Measurements from ENCODE around the gene DAB2IP.

DAB2IP gene

GRCh38 chr9:121782514-121783110 lies 131.2 kb downstream of the DAB2IP start:
- H3K9me2 ChIP-seq (replicated peaks; ENCODE audit: control insufficient read depth, low read length): no peaks in the 10 kb centered on the region
- H3K36me3 ChIP-seq (ENCODE audit: control insufficient read depth, low read length): no peaks in the 10 kb centered on the region
- no peak overlapping the region for H3K4me3 ChIP-seq (ENCODE audit: low read length)
- no peaks in the 10 kb centered on the region for H3K27me3 ChIP-seq (ENCODE audit: control insufficient read depth, low read length)
- H3K4me2 ChIP-seq (ENCODE audit: low read length): no peak overlapping the region
- 0 out of 2 replicates have a peak, but pooled peaks cover 4% of the 10 kb centered on the region for H3K9me3 ChIP-seq (ENCODE audit: control insufficient read depth, insufficient read depth, low read length)
- TF ChIP-seq CTCF (IDR thresholded peaks at IDR 0.05; ENCODE audit: low read depth, low read length, poor library complexity, severe bottlenecking) (no peak), EZH2phosphoT487 (IDR thresholded peaks at IDR 0.05; ENCODE audit: borderline replicate concordance, low read length) (no peak)
- H3K79me2 ChIP-seq (ENCODE audit: control insufficient read depth, low read length): no peaks in the 10 kb centered on the region
- no peaks in the 10 kb centered on the region for H4K20me1 ChIP-seq (ENCODE audit: control insufficient read depth, insufficient read depth, low read depth, low read length)
- H3F3A ChIP-seq (ENCODE audit: control insufficient read depth, insufficient read depth): no peaks in the 10 kb centered on the region
- H3K4me1 ChIP-seq (ENCODE audit: control insufficient read depth, low read length): peaks cover 6% of the 10 kb centered on the region; the same call in 1 of the 2 replicates
- no peak overlapping the region for H3K27ac ChIP-seq (ENCODE audit: low read depth, low read length)

GRCh38 chr9:121783111-121783510 lies 131.7 kb downstream of the DAB2IP start:
- no peaks in the 10 kb centered on the region for H3F3A ChIP-seq (ENCODE audit: control insufficient read depth, insufficient read depth)
- TF ChIP-seq EZH2phosphoT487 (IDR thresholded peaks at IDR 0.05; ENCODE audit: borderline replicate concordance, low read length) (no peak), CTCF (IDR thresholded peaks at IDR 0.05; ENCODE audit: low read depth, low read length, poor library complexity, severe bottlenecking) (no peak)
- H3K9me2 ChIP-seq (replicated peaks; ENCODE audit: control insufficient read depth, low read length): no peaks in the 10 kb centered on the region
- H3K79me2 ChIP-seq (ENCODE audit: control insufficient read depth, low read length): no peaks in the 10 kb centered on the region
- H3K4me2 ChIP-seq (ENCODE audit: low read length): no peak overlapping the region
- no peak overlapping the region for H3K4me3 ChIP-seq (ENCODE audit: low read length)
- H4K20me1 ChIP-seq (ENCODE audit: control insufficient read depth, insufficient read depth, low read depth, low read length): no peaks in the 10 kb centered on the region
- 0 out of 2 replicates have a peak, but pooled peaks cover 2% of the 10 kb centered on the region for H3K9me3 ChIP-seq (ENCODE audit: control insufficient read depth, insufficient read depth, low read length)
- no peaks in the 10 kb centered on the region for H3K36me3 ChIP-seq (ENCODE audit: control insufficient read depth, low read length)
- no peaks in the 10 kb centered on the region for H3K27me3 ChIP-seq (ENCODE audit: control insufficient read depth, low read length)
- no peak overlapping the region for H3K27ac ChIP-seq (ENCODE audit: low read depth, low read length)
- H3K4me1 ChIP-seq (ENCODE audit: control insufficient read depth, low read length): peaks cover 6% of the 10 kb centered on the region; the same call in 1 of the 2 replicates

GRCh38 chr9:121783521-121784507 lies 132.4 kb downstream of the DAB2IP start:
- Histone ChIP-seq H3F3A (ENCODE audit: control insufficient read depth, insufficient read depth) (no peaks in the 10 kb centered on the region), H3K79me2 (ENCODE audit: control insufficient read depth, low read length) (no peaks in the 10 kb centered on the region), H4K20me1 (ENCODE audit: control insufficient read depth, insufficient read depth, low read depth, low read length) (no peaks in the 10 kb centered on the region), H3K9me3 (ENCODE audit: control insufficient read depth, insufficient read depth, low read length) (no peaks in the 10 kb centered on the region), H3K36me3 (ENCODE audit: control insufficient read depth, low read length) (no peaks in the 10 kb centered on the region), H3K27me3 (ENCODE audit: control insufficient read depth, low read length) (no peaks in the 10 kb centered on the region; the same call in 1 of the 2 replicates), H3K9me2 (replicated peaks; ENCODE audit: control insufficient read depth, low read length) (no peaks in the 10 kb centered on the region), H3K27ac (ENCODE audit: low read depth, low read length) (no peak overlapping the region), H3K4me3 (ENCODE audit: low read length) (no peak overlapping the region), H3K4me1 (ENCODE audit: control insufficient read depth, low read length) (peaks cover 6% of the 10 kb centered on the region; the same call in 1 of the 2 replicates), H3K4me2 (ENCODE audit: low read length) (no peak overlapping the region)
- no peak for TF ChIP-seq CTCF (IDR thresholded peaks at IDR 0.05; ENCODE audit: low read depth, low read length, poor library complexity, severe bottlenecking)
- TF ChIP-seq EZH2phosphoT487 (IDR thresholded peaks at IDR 0.05; ENCODE audit: borderline replicate concordance, low read length): no peak
